HG02798 (cell line): ENCODE data around the gene UPK3A.
"Not testable (repeated sequence)": the region's sequence is repeated elsewhere in the genome, so short reads cannot be mapped to it uniquely, and the experiment has no call there.

Source experiments
- ATAC-seq: cut with Tn5 transposase; IDR thresholded peaks from one replicate; pipeline ENCODE4 v1.9.1; 2021; ENCODE audit warnings: mild to moderate bottlenecking; ENCODE audit not compliant: unreplicated experiment, poor library complexity

UPK3A gene

DNA sequence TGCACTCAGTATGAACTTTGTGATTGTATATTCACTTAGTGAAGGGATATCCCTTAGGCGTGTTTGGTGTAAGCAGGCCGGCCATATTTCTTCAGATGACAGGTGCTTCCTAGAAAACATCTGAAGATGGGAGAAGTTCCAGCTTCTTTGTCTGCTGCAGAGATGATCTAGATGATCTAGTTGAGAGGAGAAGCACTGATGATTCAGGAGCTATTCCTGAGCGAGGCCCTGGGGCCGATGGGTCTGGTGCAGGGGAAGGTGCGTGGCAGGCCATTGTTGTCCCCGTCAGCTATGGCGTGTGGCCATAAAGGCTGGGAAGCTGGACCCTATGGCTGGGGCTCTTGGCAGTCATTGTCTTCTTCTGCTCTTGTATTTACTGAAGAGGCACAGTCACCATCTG is 38.9 kb downstream of the UPK3A start:
- ATAC-seq: no peak

DNA sequence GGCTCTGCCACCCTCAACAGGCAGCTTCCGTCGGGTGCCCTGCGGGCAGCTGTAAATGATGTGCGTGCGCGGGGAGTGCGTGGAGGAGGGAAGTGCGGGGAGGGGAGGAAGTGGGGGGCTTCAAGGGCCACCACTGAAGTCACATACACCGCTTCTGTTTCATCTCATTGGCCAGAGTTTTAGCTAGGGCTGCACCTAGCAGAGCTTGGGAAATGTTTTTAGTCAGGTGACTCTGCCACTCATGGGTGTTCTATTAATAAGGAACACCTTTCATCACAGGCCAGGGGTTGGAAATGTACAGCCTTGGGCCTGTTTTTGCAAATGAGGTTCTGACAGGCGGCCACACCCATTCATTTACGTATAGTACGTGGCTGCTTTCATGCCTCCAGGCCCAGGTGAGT is 39.6 kb downstream of the UPK3A start:
- no peak for ATAC-seq

DNA sequence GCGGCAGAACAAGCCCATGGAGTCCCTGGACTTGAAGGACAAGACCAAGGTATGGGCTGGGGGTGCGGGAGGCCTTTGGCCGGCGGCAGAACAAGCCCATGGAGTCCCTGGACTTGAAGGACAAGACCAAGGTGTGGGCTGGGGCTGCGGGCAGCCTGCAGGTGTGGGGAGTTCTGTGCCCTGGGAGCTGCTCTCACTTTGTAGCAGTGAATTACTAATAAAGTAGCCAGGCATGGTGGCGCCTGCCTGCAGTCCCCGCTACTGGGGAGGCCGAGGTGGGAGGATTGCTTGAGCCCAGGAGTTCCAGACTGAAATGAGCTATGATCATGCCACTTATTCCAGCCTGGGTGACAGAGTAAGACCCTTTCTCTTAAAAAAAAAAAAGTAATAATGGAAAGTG is 43.5 kb downstream of the UPK3A start:
- not testable (repeated sequence) for ATAC-seq

DNA sequence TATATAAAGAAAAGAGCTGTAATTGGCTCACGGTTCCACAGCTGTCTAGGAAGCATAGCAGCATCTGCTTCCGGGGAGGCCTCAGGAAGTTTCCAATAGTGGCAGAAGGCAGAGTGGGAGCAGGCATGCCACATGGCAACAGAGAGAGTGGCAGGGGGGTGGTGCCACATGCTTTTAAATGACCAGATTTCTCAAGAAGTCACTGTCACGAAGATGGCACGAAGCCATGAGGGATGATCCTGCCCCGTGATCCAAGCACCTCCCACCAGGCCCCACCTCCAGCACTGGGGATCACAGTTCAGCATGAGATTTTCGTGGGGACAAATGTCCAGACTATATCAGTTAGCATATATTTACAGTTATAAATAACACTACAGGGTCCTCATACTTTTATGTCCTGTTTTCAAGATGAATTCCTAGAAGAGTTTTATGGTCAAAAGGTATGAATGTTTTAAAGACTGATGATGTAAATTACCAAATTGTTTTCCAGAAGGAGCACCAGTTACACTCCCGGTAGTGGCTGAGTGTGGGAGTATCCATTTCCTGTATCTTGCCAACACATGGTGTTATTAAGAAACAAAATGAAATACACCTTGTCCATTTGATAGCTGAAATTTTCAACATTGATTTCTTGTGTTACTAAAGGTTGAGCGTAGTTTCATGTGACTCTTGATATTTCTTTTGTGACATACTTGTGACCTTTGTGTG is 44.2 kb downstream of the UPK3A start:
- no peak for ATAC-seq

DNA sequence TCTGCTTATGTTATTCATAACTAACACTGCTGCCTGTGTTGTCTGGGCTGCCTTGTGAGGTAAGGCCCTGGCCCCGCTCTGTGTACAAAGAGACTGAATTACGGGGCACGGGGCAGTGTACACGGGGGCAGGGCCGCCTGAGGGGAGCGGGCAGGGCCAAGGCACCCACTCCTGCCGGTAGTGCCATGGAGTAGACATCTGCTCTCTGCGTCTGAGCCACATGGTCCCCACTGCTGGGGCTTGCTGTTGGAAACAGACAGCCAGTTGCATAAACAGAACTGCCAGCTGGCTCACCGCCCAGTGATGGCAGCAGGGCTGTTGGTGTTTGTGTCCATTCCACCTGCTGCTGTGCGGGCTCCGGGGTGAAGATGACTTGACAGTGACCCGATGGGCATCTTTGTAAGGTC is 44.8 kb downstream of the UPK3A start:
- ATAC-seq: no peak

DNA sequence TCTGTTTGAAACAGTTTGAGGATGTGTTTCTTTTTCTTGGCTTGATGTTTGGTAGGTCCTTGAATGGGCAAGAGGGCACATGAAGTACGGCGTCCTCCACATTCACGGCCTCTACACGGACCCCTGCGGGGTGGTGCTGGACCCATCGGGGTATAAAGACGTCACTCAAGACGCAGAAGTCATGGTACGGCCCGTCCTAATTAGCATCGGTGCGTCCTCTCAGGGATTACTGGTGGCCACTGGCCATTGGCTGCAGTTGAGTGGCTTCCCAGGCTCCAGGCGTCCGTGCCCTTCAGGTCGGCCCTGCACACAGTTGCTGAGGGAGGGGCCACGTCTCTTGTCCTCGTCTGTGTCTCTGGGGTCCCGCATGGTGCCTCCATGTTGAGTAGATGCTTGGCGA is 45.8 kb downstream of the UPK3A start:
- ATAC-seq: no peak

DNA sequence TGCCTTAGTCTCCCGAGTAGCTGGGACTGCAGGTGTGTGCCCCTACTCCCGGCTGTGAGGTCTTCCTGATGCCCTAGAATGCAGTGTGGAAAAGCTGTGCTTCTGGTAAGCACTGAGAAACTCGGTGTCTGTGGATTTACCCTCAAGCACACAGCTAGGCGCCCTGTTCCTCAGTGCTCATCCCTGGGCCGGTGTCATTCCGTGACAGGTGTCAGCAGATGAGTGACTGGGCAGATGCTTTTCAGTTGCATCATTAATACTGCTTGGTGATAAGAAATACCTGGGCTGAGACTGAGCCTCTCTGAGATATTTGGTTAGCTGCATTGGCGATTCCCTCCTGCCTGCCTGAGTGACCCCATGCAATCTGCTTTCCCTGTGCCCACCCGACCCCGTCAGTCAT is 46.7 kb downstream of the UPK3A start:
- no peak for ATAC-seq

DNA sequence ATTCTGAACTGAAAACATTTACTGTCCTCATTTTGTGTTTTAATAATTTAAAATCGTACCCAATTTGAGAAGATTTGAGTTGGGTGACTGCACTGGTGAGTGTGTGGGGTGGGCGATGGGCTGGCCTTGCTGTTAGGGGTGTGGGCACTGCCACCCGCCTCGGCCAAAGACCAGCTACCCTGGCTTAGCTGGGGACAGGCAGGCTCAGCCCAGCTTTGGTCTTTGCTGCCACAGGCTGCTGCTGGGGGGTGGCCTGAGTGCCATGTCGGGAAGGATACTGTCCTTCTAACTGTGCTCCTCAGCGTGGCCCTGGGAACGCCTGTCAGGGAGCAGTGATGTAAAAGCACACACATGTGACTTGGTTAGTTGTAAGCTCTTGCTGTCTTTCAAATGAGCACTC is 47.3 kb downstream of the UPK3A start:
- ATAC-seq: no peak

DNA sequence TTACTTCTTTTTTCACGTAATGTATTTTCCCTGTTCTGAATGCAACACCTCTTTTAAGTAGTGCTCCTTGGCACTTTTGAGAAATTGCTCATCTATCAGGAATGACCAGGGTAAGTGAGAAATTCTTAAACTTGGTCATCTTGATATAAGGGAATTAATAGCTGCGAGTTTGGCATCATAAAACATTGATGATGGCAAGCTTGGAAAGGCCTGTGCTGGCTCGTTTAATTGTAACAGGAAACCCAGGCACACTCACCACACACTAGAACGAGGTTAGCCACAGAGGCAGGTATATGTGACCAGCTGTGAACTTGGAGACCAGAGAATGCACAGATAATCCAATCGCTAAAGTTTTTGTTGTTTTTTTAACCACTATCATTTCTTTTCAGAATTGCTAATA is 49.3 kb downstream of the UPK3A start:
- no peak for ATAC-seq

DNA sequence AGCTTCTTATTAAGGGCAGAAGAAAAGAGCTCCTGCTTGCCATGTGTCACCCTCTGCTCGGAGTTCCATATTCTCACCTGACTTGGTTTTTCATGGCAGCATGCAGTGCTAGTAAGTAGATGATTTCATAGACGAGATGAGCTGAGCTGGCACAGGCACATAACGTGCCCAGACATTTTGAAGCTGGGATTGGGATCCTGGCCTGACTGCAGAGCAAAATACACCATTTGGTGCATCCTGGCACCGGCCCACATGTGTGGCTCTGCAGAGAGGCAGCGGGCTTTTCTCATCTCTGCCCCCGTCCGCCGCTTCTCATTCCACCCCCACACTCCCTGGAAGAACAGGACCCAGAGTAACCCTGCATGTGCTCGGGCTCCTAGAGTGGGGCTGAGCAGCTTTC is 49.8 kb downstream of the UPK3A start:
- no peak for ATAC-seq

DNA sequence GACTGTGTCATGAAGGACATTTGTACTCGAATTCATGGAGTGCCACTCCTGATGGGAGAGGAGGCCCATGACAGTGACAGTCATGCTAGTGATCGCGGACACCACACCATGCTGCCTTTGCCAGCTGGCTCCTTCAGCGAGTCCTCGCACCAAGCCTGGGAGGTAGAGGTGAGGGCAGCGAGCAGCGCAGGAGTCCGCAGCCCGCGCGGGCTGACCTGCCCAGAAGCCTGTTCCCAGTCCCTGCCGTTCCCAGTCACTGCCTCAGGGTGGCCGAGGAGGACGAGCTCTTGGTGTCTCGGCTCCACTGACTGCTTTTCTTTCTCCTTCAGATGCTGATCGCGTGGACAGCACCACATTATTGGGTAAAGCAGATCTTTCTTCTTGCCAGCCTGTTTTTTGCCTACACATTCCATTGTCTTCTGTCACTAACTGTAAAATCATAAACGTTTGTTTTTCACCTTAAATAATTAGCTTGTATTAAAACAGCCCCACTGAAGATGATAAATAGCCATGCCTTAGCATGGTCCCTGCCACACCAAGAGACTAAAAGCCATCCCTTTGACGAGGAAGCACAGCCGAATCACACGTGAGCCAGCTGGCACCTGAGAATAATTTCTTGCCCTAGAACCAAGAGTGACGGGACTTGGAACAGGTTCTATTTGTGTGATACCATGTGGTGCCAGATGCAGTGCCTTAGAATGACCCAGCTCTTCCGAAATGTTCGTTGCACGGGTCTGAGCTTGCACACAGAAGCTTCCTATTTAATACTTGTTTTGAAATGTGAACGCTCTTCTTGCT is 50.5 kb downstream of the UPK3A start:
- ATAC-seq: no peak

DNA sequence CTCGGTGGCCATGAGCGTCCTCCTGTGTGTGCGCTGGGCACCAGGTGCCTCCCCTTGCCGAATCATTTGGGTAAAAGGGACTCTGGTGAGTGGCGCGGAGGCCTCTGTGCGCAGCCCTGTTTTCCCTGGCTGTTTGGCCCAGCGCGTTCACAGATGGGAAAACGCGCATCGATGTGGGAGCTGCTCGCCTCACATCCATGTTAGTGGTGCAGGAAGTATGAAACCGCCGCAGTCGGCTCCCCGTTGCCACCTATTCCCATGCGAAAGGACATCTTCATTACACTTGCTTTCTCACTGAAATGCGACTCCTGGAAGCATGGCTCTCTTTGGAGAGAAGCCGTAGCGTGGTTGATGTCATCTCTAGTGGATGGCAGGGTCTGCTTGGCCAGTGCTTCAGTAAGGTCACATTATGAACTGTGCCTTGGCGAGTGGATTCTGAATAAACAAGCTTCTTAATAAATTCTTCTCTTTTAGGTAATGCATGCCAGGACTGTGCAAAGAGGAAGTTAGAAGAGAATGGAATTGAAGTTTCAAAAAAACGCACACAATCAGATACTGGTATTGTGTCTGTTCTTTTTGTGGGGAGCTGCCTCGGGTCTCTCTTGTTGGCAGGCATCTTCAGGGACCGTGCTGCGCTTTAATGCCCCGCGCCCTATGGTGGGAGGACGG is 51.2 kb downstream of the UPK3A start:
- ATAC-seq: no peak

DNA sequence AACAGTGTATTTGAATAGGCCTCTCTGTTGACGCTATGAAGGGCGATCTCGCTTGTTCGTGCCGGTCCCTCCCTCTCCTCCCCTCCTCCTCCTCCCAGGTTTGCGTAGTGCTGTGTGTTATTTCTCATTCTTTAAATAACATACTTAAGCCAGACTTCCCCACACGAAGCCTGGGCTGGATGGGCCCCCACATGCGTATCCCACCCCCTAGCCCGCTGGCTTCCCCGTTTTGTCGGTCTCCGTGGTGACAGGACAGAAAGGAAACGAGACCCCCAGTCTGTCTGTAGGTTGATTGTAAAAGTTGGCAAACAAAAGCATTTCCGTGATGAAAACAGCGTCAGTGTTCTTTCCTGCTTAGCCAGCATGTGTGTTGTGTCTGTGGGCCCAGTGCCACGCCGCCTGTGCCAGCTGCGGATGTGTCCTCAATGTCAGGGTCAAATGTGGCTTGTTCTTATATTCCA is 52.3 kb downstream of the UPK3A start:
- ATAC-seq: no peak

DNA sequence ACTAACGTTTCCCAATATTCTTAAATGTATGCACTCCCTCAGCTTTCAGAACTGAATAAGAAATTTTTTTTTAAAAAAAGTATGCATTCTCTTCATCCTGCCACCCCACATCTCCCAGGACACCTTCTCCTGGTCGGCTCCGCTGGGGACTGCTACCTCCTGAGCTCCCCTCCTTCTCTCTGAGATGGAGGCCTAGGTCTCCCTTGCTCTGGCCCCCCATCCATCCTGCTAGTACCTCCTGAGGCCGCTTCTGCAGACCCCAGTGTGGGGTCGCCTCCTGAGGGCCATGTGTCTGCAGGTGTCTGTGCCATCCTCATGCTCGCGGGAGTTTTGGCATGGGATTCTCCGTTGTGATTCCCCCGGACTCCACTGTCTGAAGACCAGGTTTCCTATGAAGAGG is 52.8 kb downstream of the UPK3A start:
- no peak for ATAC-seq

DNA sequence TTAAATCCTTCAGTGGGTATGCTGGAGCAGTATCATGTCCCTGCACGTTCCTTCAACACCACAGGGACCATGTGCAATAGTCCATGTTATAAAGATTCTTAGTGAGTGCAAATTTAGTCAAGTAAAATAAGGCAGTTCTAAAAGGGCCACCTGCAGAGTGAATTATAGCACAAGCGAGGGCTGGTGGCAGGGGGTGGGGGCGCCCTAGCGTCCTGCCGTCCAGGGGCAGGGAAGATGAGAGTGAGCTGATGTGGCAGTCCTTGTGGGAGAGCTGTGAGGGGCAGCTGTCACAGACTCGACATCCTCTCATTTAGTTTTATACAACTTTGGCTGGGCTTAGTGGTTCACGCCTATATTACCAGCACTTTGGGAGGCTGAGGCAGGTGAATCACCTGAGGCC is 54.0 kb downstream of the UPK3A start:
- no peak for ATAC-seq

DNA sequence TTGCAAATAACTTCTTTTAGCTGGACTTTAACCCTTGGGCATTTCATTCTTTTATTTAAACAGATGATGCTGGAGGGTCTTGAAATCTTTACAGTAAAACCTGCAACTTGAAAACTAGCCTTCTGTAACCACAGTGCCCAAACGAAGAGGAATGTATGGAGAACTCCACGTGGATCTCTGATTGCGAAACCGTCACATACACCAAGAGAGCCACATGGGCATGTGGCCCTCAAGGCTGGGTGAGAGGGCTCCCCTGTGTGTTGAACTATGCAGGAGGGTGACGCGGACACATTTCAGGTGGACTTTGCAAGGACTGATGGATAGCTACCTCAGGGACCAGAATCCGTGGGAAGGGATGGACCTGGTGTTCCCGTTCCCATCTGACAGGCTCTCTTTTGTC is 55.6 kb downstream of the UPK3A start:
- ATAC-seq: no peak

DNA sequence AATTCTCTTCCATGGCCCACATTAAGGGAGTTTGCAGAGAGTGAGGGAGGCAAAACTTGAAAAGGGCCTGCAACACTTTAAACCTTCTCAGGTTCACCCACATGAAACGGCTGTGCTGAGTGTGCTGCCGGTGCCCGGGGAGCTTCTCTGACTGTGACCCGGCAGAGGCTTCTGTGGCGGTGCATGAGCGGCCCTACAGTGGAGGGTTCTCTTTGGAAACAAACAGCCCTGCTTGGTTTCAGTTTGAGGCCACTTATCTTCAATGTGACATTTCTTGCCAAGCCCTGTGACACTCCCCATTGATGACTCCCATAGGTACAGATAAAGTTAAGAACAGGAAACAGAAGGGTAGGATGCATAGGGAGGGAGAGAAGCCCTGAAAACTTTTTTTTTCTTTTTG is 56.7 kb downstream of the UPK3A start:
- ATAC-seq: no peak

DNA sequence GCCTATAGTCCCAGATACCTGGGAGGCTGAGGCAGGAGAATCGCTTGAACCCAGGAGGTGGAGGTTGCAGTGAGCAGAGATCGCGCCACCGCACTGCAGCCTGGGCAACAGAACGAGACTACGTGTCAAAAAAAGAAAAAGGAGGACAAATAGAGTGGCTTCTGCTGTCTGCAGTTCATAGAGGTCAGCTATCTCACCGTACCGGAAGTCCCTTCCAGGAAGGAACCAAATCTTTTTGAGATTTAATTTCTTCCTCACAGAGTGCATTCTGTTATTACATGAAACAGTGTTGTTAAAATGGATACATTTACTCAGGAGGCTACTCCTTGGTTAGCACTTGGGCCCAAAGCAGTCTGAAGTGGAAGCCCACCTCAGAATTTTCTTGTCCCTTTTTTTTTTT is 58.4 kb downstream of the UPK3A start:
- no peak for ATAC-seq

DNA sequence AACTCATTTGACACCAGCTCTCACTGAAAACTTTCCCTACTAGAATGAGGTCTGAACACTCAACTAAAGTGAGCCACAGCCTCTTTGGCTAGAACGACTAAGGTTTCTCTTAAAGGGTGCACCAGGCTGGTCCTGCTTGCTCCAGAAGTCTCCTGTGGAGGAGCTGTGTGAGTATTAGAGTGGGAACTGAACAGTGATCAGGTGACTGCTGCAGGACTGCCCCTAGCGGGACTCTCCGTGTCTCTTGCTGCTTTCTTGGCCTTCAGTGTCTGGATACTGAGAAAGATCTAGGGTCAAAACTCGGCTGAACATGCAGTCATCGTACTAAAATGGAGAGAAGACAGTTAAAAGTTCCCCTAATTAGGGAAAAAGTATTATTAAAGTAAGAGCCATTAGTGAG is 59.6 kb downstream of the UPK3A start:
- no peak for ATAC-seq
